ENCODE data around the gene ANP32A.
"Not testable (repeated sequence)": the region's sequence is repeated elsewhere in the genome, so short reads cannot be mapped to it uniquely, and the experiment has no call there.

ANP32A gene

GRCh38 chr15:68820295-68821189 lies at the start of gene ANP32A:
Gene ANP32A, minus strand, starts transcription at chr15:68820895. Its CDS starts 144 bp downstream, at chr15:68820751.
- peak; percentile 76 for FAIRE-seq

GRCh38 chr15:68868296-68868695 lies 47.6 kb upstream of the ANP32A start:
- DNase-seq (ENCODE audit: insufficient read length, low spot score) (no peak), FAIRE-seq (no peak)

More at GRCh38 chr15:68820295-68821189, at the start of gene ANP32A:
- DNase-seq (ENCODE audit: insufficient read length, low spot score): peak; percentile 94

- no peak for DNase-seq (ENCODE audit: insufficient read length, low spot score)
- FAIRE-seq: no peak
Measured at GRCh38 chr15:68862415-68862814, 41.7 kb upstream of the ANP32A start.

GRCh38 chr15:68858666-68859065 lies 38.0 kb upstream of the ANP32A start:
- DNase-seq (ENCODE audit: insufficient read length, low spot score); FAIRE-seq: not testable (repeated sequence)

GRCh38 chr15:68857443-68857842 lies 36.7 kb upstream of the ANP32A start:
- not testable (repeated sequence) for FAIRE-seq; DNase-seq (ENCODE audit: insufficient read length, low spot score)

- DNase-seq (ENCODE audit: insufficient read length, low spot score): no peak
- no peak for FAIRE-seq
Measured at GRCh38 chr15:68852461-68852860, 31.8 kb upstream of the ANP32A start.

- FAIRE-seq: no peak
- no peak for DNase-seq (ENCODE audit: insufficient read length, low spot score)
Measured at GRCh38 chr15:68851971-68852370, 31.3 kb upstream of the ANP32A start.

- DNase-seq (ENCODE audit: insufficient read length, low spot score) (no peak), FAIRE-seq (no peak)
Measured at GRCh38 chr15:68849497-68849896, 28.8 kb upstream of the ANP32A start.

- FAIRE-seq: no peak
Measured at GRCh38 chr15:68846851-68847439, 26.2 kb upstream of the ANP32A start.

GRCh38 chr15:68844856-68845550 lies 24.3 kb upstream of the ANP32A start:
- no peak for FAIRE-seq
- no peak for DNase-seq (ENCODE audit: insufficient read length, low spot score)

More at GRCh38 chr15:68846851-68847439, 26.2 kb upstream of the ANP32A start:
- DNase-seq (ENCODE audit: insufficient read length, low spot score): no peak

GRCh38 chr15:68843425-68844311 lies 23.0 kb upstream of the ANP32A start:
- FAIRE-seq: no peak
- no peak for DNase-seq (ENCODE audit: insufficient read length, low spot score)

- FAIRE-seq: no peak
- no peak for DNase-seq (ENCODE audit: insufficient read length, low spot score)
Measured at GRCh38 chr15:68842958-68843357, 22.3 kb upstream of the ANP32A start.

- no peak for FAIRE-seq
- DNase-seq (ENCODE audit: insufficient read length, low spot score): no peak
Measured at GRCh38 chr15:68834346-68834745, 13.7 kb upstream of the ANP32A start.

- no peak for DNase-seq (ENCODE audit: insufficient read length, low spot score)
- no peak for FAIRE-seq
Measured at GRCh38 chr15:68833700-68834331, 13.1 kb upstream of the ANP32A start.

- no peak for DNase-seq (ENCODE audit: insufficient read length, low spot score)
- no peak for FAIRE-seq
Measured at GRCh38 chr15:68830141-68830785, 9.6 kb upstream of the ANP32A start.

GRCh38 chr15:68829068-68829467 lies 8.4 kb upstream of the ANP32A start:
- FAIRE-seq (peak; percentile 61), DNase-seq (ENCODE audit: insufficient read length, low spot score) (no peak)

- no peak for FAIRE-seq
Measured at GRCh38 chr15:68823561-68823960, 2.9 kb upstream of the ANP32A start.

GRCh38 chr15:68822818-68823217 lies 2.1 kb upstream of the ANP32A start:
- DNase-seq (ENCODE audit: insufficient read length, low spot score) (no peak), FAIRE-seq (no peak)

More at GRCh38 chr15:68823561-68823960, 2.9 kb upstream of the ANP32A start:
- no peak for DNase-seq (ENCODE audit: insufficient read length, low spot score)

GRCh38 chr15:68821841-68822381 lies 1.2 kb upstream of the ANP32A start:
- peak; percentile 75 for FAIRE-seq

More at GRCh38 chr15:68821841-68822381, 1.2 kb upstream of the ANP32A start:
- DNase-seq (ENCODE audit: insufficient read length, low spot score): no peak
